Hepatic stellate cell (primary cell): ENCODE results near the gene IP6K2.
A peak's percentile ranks its signal among the peaks of the same experiment; 100 is the strongest.

Experiments used
- DNase-seq: peaks from one replicate; pipeline ENCODE4 v3.0.0; 2011; ENCODE audit warnings: low spot score

IP6K2 gene

GRCh38 chr3:48663489-48664312 is 53.3 kb downstream of the IP6K2 start:
- DNase-seq: peak; percentile 99

- DNase-seq: peak; percentile 73
Measured at GRCh38 chr3:48662753-48663488, 54.1 kb downstream of the IP6K2 start, which contains the start of gene CELSR3. Gene CELSR3 (minus strand): TSS chr3:48662886. CDS start chr3:48662634, 252 bp downstream.

- DNase-seq: no peak
Measured at GRCh38 chr3:48662145-48662752, 54.8 kb downstream of the IP6K2 start.

GRCh38 chr3:48661501-48662144 is 55.4 kb downstream of the IP6K2 start:
- DNase-seq: peak; percentile 91

- DNase-seq: no peak
Measured at GRCh38 chr3:48660800-48661400, 56.1 kb downstream of the IP6K2 start.

GRCh38 chr3:48656841-48657281 is 60.2 kb downstream of the IP6K2 start:
- DNase-seq: no peak

GRCh38 chr3:48656061-48656840 is 60.8 kb downstream of the IP6K2 start:
- DNase-seq: peak; percentile 93

GRCh38 chr3:48655606-48656005 is 61.4 kb downstream of the IP6K2 start:
- DNase-seq: no peak

- DNase-seq: no peak
Measured at GRCh38 chr3:48655063-48655462, 62.0 kb downstream of the IP6K2 start.

- no peak for DNase-seq
Measured at GRCh38 chr3:48652923-48653715, 63.9 kb downstream of the IP6K2 start.

- no peak for DNase-seq
Measured at GRCh38 chr3:48651771-48652170, 65.2 kb downstream of the IP6K2 start.

GRCh38 chr3:48650723-48651122 is 66.3 kb downstream of the IP6K2 start:
- no peak for DNase-seq

- no peak for DNase-seq
Measured at GRCh38 chr3:48648188-48648850, 68.7 kb downstream of the IP6K2 start.

- no peak for DNase-seq
Measured at GRCh38 chr3:48647714-48648113, 69.3 kb downstream of the IP6K2 start.

GRCh38 chr3:48644898-48645760 is 71.9 kb downstream of the IP6K2 start:
- DNase-seq: no peak

- DNase-seq: no peak
Measured at GRCh38 chr3:48642605-48643004, 74.4 kb downstream of the IP6K2 start.

GRCh38 chr3:48641396-48641795 is 75.6 kb downstream of the IP6K2 start:
- DNase-seq: no peak

- DNase-seq: no peak
Measured at GRCh38 chr3:48639944-48640606, 76.9 kb downstream of the IP6K2 start.
